GM18870 (cell line): Measurements from ENCODE around the gene CASTOR1.

ENCODE experiments used
- ATAC-seq: cut with Tn5 transposase; IDR thresholded peaks from one replicate; pipeline ENCODE4 v1.9.1; 2021; ENCODE audit warnings: moderate library complexity; ENCODE audit not compliant: unreplicated experiment

CASTOR1 gene

DNA sequence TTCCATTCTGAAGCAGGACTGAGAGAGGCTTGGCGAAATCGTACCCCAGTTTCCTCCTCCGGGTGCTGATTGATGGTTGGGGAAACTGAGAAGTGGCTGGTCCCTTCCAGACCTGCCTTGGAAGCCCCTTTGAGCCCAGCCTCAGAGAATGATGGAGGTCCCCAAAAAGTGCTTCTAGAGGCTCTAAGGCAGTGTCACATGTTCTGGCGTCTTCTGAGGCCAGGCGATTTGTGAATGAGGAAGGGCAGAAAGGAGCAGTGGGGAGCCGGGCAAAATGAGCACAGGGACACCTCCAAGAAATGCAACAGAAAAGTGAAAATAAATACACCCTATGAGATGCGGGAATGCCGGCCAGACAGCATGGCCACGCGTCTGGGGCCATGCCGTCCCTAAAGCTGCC, 41.7 kb downstream of the CASTOR1 start:
- ATAC-seq, result no peak

DNA sequence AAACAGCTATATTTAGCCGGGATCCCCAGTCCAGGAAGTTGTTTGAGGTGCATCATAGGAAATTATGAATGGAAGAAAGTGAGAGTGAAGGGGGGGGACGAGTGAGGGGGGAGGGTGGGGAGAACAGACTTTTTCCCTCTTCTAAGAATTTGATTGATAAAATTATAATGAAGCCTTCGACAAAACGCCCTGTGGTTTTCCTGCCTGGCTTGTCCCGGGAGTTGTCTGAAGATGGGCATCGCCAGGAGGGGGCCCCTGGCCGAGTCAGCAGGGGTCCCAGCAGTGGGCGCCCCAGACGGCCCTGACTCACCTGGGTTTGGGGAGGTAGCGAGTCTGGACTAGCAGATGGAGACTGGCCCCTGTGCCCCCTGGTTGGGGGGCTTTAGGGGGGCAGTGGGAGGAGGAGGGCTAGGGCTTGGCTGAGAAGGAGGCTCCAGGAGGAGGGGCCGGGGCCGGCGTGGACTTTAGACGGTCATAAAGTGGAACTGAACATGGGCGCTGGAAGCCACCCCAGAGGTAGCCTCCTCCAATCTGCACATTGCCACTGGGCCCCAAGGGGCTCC, 42.4 kb downstream of the CASTOR1 start:
- no peak for ATAC-seq

DNA sequence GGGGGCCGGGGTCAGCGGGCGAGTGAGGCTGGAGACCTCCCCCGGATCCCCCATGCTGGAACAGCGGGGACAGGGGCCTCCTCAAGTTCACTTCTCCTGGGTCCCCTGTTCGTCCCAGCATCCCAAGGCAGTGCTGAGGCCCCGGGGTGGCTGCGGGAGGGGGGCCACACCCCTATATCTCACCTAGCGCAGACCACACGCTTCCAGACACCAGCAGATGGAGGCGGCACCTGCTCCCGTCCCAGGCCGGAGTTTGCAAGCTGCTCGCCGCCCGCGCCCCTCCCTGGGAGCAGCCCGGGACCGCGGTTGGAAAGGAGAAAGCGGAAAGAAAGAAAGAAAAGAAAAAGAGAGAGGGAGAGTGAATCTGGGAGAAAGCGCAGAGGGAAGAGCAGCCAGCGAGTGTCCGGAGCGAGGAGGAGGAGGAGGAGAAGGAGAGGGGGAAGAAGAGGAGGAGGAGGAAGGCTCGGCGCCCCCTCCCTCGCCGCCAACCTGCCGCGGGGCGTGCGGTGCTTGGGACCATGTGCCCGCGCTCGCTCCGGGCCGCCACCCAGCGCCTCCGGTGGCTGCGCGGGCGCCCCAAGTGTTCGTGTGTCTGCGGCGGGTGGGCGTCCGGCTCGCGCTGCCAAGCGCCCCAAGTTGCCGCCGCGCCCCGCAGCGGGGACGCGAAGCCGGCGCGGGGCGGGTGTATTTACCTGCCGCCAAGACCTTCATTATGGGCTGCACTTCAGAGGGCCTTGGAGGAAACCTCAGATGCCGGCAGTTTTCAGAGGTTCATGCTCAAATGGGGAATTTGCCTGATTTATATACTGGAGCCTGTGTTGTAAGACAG, 43.1 kb downstream of the CASTOR1 start, which contains the start of gene LIF:
LIF (minus strand) TSS at position 775 of the 829 bp plus-strand sequence; CDS start at position 711, 64 bp downstream.
- ATAC-seq, result no peak

GRCh38 chr22:30245181-30245984, 43.9 kb downstream of the CASTOR1 start:
- ATAC-seq, result no peak

- no peak for ATAC-seq
These were observed 44.7 kb downstream of the CASTOR1 start for GRCh38 chr22:30244641-30245040.

- no peak for ATAC-seq
These were observed 45.2 kb downstream of the CASTOR1 start for GRCh38 chr22:30244066-30244465.

DNA sequence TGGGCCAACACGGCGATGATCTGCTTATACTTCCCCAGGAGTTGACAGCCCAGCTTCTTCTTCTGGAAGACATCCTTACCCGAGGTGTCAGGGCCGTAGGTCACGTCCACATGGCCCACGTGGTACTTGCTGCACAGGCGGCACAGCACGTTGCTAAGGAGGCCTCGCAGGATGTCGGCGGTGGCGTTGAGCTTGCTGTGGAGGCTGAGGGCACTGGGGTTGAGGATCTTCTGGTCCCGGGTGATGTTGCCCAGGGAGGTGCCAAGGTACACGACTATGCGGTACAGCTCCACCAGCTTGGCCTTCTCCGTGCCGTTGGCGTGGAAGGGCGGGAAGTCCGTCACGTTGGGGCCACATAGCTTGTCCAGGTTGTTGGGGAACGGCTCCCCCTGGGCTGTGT, 45.6 kb downstream of the CASTOR1 start:
- ATAC-seq, result no peak

- ATAC-seq, result no peak
These were observed 47.5 kb downstream of the CASTOR1 start for GRCh38 chr22:30241576-30242371.

DNA sequence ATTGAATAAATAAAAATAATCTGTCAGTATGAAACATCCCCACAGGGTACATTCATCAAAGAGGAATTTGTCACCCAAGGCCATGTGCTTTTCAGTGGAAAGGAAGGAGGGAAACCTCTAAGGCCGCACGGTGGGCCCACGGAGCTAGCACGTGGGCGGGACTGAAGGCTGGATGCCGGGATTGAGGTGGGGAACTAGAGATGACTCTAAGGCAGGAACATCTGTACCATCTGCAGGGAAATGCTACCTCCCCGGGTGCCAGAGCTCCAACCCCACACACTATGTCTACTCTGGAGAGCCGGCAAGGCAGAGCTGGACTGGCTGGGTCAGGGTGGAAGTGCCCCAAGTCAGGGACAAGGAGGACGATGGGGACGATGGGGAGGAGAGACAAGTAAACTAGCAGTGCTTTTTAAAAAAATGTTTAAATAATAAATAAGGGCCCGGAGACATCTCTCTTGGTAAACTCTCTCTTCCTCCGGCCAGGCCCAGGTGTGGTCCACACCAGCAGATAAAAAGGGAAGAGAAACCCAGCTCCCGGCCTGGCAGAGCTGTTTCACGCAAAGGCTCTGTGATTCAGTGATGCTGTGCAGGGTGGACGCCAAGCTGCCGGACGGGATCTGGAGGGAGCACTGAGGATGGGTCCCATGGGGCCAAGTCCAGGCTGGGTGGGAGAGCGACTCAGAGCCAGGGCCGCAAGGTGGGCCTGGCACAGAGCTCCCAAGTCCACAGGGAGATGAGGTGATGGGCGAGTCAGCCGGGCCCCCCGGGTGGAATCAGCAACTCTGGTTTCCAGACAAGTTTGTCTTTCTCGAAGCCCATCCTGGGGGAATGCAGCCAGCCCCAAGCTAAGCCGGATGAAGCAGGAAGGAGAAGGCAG, 48.5 kb downstream of the CASTOR1 start:
- no peak for ATAC-seq

DNA sequence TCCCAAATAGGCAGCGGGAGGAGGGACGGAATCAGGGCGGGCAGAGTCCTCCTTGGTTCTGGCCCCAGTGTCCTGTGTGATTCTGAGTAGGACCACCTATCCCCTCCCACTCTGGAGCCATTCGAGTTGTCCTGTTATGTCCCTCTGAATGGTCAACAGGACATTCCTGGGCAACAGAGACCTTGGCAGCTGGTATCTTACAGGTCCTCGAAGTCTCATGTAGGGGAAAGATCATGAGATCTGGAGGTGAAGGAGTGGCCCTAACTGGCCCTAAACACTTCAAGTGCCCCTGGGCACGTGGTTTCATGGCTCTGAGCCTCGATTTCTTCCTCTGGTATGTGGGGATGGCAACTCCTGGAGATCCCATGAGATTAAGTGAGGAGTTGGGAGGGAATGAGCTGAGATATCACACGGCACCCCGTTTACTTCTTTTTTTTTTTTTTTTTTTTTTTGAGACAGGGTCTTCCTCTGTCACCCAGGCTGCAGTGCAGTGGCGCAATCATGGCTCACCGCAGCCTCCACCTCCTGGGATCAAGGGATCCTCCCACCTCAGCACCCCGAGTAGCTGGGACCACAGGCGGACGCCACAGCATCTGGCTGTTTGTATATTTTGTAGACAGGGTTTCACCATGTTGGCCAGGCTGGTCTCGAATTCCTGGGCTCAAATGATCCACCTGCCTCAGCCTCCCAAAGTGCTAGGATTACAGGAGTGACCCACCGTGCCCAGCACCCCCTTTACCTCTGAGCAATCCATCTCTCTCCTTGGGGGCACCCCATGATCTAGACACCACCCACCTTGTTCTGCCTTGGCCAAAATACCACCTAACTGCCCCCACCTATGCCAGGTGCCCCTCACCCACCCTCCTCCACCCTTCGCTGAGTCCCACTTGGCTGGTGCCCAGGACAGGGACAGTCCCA, 49.6 kb downstream of the CASTOR1 start:
- ATAC-seq, result no peak

GRCh38 chr22:30238661-30239487, 50.4 kb downstream of the CASTOR1 start:
- no peak for ATAC-seq

DNA sequence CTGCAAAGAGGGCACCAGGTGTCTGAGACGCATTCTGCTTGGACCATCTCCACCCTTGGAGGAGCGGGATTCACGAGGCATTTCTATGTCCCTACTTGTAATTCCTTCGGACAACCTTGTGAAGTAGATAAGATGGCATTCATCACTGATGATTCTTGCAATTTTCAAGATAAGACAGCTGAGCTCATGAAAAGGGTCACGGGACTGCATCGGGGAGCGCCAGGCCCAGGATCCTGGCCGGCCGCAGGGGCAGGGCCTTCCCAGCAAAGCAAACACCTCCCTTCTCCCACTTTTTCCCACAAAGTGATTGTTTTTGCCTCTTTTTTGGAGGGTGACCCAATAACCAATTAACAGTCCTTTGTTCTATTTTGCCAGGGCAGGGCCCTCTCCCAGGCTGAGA, 51.2 kb downstream of the CASTOR1 start:
- ATAC-seq, result no peak

- ATAC-seq, result no peak
These were observed 52.4 kb downstream of the CASTOR1 start for GRCh38 chr22:30236875-30237274.

DNA sequence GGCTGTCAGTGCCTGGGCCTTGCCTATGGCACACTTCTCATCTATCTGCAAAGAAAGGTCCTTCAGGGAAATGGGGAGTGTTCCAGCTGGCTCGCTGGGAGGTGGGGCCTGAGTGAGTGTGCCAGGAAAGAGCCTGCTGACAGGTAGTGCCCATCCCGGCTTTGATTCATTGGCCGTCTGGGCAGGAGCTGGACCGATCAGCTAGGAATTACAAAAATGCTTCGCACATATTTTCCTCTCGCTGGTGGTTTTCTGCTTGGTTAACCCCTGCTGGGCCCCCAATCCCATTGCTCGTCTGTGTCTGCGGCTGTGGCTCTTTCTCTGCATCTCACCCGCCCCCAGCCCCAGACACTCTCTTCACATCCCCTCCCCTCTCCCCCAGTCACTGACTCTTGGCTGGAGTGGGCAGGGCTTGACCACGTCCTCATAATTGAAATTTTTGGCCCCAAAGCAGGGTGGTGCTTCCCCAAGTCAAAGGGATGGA, 53.6 kb downstream of the CASTOR1 start:
- ATAC-seq, result no peak
